ENCODE data around the gene AHNAK.

- TF ChIP-seq POLR2A (IDR thresholded peaks at IDR 0.05; ENCODE audit: low read depth) (no peak), POLR2AphosphoS5 (IDR thresholded peaks at IDR 0.05) (no peak), CTCF (IDR thresholded peaks at IDR 0.05) (no peak)
Measured at GRCh38 chr11:62401811-62402210, 144.8 kb downstream of the AHNAK start.

All from esophagus muscularis mucosa (tissue), 3 donors.